Astrocyte of the hippocampus (primary cell): ENCODE data around the gene FNBP1L.

ENCODE experiments used
- DNase-seq: peaks from one replicate; pipeline ENCODE4 v3.0.0; 2011; ENCODE audit warnings: low read depth, low spot score

The FNBP1L gene

DNA sequence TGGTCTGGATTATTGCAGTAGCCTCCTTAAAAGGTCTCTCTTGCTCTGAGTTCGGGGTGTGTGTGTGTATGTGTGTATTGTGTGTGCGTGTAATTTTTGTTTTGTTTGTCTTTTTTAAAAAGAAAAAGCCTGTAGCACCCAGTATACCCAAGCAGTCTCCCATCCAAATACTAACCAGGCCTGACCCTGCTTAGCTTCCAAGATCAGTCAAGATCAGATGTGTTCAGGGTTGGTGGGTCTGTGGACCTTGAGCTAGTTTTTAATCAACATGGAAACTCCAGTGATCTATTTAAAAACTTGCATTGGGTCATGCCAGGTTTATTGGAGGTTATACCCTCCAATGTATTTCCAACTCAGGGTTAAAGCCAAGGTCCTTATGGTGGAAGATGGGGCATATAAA is 40.3 kb downstream of the FNBP1L start:
- no peak for DNase-seq

DNA sequence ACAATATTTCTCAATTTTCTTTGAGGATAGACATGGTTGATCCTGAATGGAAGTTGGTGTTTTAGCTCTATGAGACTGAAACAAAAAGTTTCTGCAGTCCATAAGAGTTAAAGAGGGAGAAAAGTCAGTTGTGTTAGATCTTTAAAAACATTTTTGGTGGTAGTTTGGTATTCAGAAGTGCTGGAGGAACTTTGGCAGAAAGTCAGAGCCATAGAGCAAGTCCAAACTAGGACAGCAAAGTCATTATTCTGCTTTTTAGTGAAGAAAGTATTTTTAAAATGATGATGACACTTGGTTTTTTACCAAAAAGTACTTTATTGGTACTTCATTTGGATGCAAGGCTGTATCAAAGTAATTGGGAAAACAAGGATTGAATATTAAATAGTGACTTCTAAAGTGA is 41.8 kb downstream of the FNBP1L start:
- peak; percentile 57 for DNase-seq

DNA sequence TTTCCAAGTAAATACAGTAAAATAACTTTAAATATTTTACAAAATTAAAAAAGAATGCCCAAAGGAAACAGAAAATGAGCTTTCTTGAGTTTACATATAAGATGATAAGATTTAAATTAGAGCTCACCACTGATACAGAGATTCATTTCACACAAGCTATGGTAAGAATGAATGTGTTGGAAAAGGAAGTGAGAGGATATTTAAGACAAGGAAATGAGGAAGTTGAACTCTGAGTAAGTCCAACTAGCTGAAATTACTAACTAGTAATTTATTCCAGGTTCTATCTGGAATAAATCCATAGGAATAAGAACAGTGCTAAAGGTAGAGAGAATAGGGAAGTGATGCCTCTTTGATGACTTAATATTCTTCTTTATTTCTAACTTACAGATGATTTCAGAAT is 42.4 kb downstream of the FNBP1L start:
- no peak for DNase-seq

DNA sequence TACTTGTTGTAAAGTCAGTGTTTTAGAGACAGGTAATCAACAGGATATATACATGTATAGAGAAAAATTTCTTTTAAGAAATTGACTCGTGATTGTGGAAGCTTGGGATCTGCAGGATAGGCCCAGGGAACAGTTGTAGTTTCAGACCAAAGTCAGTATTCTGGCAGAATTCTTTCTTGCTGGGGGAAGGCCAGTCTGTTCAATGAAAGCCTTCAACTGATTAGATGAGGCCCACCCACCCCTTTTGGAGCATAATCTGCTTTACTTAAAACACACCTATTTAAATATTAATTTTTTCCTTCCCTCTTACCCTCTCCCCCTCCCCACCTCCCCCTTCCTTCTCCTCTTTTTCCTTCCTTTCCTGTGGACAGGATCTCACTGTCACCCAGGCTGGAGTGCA is 48.0 kb downstream of the FNBP1L start:
- no peak for DNase-seq

DNA sequence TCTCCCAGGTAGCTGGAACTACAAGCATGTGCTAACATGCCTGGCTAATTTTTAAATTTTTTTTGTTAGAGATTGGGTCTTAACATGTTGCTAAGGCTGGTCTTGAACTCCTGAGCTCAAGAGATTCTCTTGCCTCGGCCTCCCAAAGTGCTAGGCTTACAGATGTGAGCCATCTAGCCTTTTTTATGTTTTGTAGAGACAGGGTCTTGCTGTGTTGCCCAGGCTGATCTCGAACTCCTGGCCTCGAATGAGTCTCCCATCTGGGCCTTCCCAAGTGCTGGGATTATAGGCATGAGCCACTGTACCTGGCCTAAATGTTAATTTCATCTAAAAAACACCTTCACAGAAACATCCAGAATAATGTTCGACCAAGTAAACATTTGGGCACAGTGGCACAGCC is 48.6 kb downstream of the FNBP1L start:
- no peak for DNase-seq

DNA sequence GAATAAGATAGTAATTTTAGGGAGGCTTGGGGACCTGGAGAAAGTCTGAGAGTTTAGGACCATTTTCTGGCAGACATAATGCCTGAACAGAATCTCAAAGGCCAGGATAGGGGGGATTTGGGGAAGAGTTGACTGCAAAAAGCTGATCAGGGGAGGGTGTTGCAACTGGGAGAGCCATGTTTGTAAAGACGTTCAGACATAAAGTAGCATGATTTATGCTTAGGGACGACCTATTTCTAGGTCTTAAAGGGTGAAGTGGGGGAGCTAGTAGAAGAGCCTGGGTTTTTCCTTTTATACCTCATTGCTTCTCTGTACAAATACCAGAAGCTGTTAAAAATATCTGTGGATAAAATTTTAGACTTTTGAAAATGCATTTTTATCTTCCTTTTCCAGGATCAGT is 51.2 kb downstream of the FNBP1L start:
- no peak for DNase-seq

DNA sequence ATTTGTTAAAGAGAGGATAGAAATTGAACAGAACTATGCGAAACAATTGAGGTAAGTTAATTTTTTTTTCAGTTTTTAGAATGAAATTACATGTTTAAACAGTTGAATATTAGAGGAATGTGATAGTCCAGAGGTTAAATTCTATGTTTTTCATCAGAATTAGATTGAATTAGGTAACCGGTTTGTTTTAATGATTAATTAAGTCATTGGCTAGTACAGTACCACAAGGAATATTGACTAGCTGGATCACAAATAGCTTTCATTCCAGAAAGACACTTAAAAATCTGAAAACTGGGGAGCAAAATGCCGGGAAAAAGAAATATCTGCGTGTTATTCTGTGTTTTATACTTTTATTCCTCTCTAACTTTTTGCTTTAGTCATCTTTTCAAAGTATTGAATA is 51.6 kb downstream of the FNBP1L start:
- DNase-seq, result no peak

DNA sequence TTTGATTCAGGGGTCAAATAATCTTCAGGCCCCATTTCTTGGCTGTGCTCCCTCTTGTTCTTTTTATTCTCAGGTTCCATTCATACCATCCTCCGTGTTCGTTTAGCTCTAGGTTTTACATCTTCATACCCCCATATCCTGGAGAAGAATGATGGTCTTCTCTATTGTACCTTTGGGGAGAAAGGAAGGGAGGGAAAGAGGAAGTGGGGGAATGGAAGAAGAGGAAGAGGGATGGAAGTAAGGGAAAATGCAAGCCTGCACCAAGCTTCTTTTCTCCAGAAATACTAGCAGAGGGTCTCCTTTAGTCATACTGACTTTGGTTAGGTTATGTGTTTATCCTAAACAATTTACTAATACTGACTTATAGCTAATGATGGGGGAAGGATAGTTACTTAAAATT is 52.4 kb downstream of the FNBP1L start:
- no peak for DNase-seq

DNA sequence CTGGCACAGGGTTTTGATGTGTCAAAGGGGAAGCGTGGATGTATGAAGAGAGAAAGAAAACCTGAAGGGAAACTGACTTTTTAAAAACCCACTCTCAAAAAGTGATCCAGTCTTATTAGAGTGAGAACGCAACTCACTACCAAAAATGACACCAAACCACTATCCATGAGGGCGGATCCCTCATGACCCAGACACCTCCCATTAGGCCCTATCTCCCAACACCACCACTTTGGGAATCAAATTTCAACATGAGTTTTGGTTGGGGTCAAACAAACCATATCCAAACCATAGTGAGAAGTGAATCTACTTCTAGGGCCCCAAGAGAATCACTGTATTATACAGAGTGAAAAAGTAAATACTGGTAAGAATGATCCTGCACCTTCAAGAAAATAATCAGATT is 53.5 kb downstream of the FNBP1L start:
- no peak for DNase-seq

DNA sequence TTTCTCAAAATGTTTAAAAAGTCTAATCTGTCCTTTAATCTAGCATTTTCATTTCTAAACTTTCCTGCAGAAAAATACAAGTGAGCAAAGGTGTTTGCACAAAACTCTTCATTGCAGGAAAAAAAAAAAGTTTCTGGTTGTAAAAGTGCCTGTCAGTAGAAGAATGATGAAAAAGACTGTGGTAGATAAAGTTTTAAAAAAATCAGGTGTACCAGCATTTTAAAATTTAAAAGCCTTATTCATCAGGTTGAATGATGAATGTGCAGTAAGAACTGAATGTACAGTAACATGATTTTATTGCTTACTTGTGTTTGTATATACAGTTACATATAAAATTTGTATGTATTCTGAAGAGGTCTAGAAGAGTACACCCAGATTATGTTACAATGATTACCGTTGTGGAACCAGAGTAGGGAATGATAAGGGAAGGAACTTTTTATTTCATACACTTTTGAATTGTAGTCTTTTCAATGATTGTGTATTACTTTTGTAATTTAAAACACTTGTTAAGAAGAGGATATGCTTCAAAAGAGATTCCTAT is 54.0 kb downstream of the FNBP1L start:
- no peak for DNase-seq

DNA sequence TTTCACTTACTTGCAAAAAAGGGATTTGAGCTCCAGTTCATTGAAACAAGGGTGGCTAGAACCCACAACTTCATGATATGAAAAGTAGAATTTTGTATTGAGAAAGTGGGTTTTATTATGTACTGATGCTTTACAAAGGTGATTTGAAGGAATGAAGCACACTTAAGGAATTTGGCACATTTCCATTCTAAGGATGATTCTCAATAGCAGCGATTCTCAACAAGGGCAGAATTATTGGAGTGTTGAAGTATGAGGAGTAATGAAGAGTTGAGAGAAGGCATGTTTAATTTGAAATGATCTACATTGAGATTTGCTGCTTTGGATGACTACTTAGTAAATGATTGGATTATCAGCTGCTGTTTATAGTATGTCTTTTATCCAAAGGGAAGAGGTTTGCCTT is 54.7 kb downstream of the FNBP1L start:
- DNase-seq, result peak; percentile 19

DNA sequence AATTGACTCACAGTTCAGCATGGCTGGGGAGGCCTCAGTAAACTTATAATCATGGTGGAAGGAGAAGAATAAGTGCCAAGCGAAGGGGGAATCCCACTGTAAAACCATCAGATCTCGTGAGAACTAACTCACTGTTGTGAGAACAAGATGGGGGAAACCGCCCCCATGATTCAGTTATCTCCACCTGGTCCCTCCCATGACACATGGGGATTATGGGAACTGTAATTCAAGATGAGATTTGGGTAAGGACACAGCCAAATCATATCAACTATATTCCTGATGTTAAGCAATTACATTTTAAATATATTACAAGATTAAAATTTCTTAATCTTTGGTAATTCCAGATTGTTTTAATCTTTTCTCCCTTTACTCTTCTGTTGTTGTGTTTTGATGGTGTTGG is 55.2 kb downstream of the FNBP1L start:
- no peak for DNase-seq

DNA sequence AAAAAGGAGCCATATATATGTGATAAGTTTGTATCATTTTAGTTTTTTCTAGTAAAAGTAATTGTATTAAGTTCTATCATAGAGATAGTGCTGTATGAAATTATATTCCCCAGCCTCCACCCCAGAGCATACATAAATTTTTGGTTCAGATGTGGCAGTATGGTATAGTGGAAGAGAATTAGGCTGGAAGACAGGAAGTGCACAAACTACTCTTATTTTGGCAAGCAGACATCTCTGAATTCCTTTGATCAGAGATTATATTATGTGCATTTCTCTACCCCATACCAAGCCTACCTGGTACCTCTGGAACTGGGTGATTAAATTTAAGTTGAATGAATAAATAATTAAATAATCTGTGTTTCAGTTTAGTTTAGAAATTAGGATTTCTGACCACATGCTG is 55.9 kb downstream of the FNBP1L start:
- no peak for DNase-seq

DNA sequence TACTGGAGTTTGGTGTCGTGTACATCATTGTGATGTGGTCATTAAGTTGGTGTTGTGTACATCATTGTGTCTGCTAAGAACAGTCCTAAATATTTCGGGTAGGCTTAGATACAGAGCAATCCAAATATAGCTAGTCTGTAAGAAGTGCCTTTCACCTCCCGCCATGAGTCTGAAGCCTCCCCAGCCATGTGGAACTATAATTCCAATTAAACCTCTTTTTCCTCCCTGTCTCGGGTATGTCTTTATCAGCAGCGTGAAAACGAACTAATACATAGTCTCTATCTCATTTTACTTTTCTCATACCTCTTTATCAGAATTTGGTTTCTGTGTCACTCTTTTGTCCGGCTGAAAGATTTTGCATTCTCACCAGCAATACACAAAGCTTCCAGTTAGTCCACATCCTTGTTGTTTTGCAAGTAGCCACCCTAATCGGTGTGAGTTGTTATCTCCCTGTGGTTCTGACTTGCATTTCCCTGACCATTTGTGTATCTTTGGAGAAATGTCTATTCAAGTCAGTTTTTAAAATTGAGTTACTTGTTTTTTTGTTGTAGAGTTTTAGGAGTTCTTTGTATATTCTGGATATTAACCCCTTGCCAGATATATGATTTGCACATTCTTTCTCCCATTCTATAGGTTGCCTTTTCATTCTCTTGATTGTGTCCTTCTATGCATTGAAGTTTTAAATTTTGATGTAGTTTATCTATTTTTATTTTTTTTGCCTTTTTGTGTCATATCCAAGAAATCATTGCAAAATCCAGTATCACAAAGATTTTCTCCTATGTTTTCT is 56.5 kb downstream of the FNBP1L start:
- no peak for DNase-seq

DNA sequence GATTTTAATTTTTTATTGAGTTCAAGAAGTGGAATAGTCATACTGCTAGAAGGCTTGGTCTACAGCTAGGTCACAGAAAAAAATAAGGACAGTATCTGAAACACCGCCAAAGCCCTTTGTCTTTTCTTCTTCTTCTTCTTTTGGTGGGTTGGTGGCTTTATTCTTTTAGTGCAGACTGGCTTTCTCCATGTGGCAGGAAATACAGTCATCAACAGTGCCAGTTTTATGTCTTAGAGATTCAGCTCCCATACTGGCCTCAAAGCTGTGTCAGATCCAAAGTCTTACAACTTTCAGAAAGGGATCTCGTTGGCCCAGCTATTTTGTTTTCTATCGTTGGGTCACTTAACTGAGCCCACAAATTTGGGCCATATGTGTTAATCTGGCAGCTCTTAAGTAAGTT is 58.2 kb downstream of the FNBP1L start:
- no peak for DNase-seq

DNA sequence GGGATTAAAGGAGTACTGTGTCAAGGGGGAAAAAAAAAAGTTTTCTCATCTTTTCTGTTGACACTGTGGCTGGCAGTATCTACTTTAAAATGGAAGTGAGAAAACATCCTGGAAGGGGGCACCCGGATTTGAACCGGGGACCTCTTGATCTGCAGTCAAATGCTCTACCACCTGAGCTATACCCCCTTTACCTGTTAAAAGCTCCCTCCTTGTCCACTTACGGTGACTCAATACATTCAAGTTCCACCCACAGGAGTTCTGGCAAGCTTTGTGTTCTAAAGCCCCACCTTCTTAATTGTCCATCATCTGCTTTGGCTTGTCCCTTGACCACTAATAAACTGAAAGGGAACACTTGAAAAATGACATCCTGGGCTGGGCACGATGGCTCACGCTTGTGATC is 68.2 kb downstream of the FNBP1L start:
- no peak for DNase-seq

DNA sequence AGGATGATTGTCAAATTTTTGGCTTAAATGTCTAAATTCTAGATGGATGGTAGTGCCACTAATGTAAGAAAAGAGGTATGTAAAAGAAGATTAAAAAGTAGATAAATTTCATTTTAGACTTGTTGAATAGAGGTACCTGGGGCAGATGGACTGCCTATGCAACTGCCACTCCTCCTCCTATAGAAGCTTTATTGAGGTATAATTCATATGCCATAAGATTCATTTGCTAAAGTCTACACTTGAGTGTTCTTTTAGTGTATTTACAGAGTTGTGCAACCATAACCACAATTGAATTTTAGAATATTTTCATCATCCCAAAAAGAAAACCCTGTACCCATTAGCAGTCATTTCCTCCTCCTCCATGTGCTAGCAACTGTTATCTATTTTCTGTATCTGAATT is 70.6 kb downstream of the FNBP1L start:
- DNase-seq, result no peak

DNA sequence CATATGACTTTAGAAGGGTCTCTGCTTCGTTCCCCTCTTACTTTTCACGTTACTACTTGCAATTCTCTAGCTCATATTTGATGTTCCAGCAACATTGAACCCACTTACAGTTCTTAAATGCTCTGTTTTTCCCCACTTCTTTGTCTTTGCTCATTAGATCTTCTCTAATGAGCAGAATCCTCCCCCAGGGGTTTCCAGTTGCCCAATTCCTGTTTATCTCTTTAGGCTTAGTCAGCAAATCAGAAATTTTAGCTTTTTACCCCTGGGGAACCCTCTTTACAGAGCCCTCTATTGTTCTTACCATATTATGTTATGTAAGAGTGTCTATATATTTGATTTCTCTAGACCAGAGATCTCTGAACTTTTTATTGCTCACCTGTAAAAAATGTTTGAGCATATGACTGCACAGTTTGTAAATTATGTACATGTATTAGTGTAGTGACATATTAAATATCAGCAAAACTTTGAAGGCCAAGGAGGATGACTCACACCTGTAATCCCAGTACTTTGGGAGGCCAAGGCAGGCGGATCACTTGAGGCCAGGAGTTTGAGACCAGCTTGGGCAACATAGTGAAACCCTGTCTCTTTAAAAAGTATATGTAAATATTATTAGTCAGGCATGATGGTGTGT is 71.4 kb downstream of the FNBP1L start:
- no peak for DNase-seq

DNA sequence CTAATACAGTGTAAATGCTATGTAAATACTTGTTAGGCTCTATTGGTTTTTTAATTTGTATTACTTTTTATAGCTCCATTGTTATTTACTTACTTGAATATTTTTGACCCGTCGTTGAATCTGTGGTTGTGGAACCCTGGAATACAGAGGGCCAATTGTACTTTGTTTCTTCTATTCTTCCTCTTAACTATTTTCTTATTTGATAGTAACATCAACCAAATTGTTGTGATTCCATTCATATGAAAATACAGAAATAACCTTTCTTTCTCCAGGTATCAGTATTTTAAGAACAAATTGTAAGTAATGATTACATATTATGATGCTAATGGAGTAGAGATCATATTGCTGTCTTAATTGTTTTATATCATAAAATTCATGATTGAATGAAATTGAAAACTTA is 73.7 kb downstream of the FNBP1L start:
- DNase-seq, result no peak

DNA sequence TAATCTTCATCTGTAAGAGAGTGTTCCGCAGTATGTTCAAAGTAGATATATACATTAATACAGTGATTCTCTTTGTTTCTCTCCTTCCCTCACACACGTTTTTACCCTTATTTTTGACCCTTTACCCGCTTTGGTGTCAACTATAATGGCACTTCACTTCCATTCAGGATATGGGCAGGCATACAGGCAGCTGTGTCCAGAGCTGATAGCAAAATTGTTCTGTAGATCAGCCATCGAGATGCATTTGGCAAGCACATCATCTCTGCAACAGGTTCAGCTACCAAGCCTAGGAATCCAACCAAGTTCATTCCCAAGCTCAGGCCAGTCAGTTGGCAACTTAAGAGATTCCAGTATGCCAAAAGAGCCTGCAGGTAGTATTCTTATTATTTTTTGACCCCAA is 74.8 kb downstream of the FNBP1L start:
- DNase-seq, result no peak

DNA sequence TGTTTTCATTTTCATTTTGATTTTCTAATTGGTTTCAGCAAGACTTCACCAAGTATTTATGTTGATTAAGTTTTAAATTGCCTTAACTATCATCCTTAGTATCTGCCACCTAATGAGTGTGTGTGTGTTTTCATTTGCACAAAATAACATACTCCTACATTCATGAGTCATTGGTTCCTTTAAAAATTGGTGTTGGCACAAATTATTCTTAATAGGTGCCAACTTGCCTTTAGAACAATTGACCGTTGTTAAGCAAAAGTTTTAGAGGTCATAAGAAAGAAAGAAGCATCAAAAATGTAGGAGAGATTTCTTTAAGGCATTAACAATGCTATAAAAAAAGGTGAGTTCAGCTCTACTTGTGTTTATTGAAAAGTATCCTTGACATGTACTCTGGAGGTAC is 77.5 kb downstream of the FNBP1L start:
- DNase-seq, result peak; percentile 43

DNA sequence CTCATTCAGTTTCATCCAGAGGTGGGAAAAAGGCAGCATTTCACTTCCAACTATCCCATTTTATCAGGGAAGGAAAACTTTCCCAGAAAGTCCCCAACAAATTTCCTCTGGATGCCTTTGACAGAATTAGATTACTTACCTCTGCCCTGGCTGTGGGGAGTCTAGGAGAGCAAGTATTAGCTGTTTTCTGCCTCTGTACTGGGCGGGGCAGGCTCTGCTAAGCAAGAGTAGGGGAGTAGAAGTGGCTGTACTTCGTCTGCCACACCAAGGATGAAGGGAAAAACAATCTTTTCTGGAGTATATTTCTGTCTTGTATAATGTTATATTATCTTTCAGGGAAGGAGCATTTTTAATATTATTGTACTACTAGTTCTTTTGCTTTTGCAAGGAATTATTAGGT is 78.5 kb downstream of the FNBP1L start:
- no peak for DNase-seq

DNA sequence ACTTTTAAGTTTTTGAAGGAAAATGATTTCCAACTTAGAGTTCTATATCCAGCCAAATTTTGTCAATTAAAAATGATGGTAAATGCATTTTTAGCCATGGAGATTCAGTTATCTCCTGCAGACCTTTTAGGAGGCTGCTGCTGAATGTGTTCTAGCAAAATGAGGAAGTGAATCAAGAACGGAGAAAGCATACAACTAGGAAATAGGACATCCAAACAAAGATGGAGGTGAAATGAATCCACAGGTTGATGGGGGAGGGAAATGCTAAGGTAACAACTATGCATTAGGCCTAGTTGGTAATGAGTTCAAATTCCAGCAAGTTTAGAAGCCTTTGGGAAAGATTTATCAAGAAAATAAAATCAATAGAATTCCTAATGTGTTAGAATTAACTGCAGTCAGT is 80.5 kb downstream of the FNBP1L start:
- DNase-seq, result no peak
